Testis (tissue), 2 donors: ENCODE data around the gene NUCB1.

ENCODE experiments used
- CTCF ChIP-seq, 3 experiments: fragments of 450-650 bp in 2 of 3; fragments of 200-600 bp in 1 of 3; sonication (generic) in 1 of 3; IDR thresholded peaks; one replicate each; pipeline ENCODE4 v1.5.1; 2016 to 2019; ENCODE audit warnings: antibody characterized with exemption in 3 of 3, mild to moderate bottlenecking in 2 of 3, moderate library complexity in 1 of 3
- POLR2A ChIP-seq: fragments of 450-650 bp; IDR thresholded peaks from one replicate; pipeline ENCODE4 v1.6.1; 2017; ENCODE audit warnings: antibody characterized with exemption, mild to moderate bottlenecking, moderate library complexity

- TF ChIP-seq CTCF (IDR thresholded peaks at IDR 0.05) (peak in 2 of 3 experiments; percentile 46 to 62), POLR2A (peak; percentile 98)
These were observed 27.8 kb upstream of the NUCB1 start, which contains the start of gene PPP1R15A for GRCh38 chr19:48872182-48872883.
